Lower leg skin (tissue), 4 donors: ENCODE measurements around the gene HOXD9. TPM values are rescaled to one million over a fixed set of nuclear protein-coding genes. Genes with fewer than 3 reads are reported as not detected.

Experiments used
- DNase-seq, 2 donors: peaks; one replicate each; pipeline ENCODE4 v3.0.0-alpha.2; 2019; ENCODE audit warnings: low spot score in 2 of 2
- H3K4me3 ChIP-seq: fragments of 200-600 bp; sonication (generic); 2 replicates; pipeline ENCODE4 v1.5.1; 2017; ENCODE audit warnings: mild to moderate bottlenecking, low read depth; ENCODE audit not compliant: poor library complexity, severe bottlenecking
- POLR2A ChIP-seq, 2 donors: fragments of 450-650 bp; IDR thresholded peaks; one replicate each; pipeline ENCODE4 v1.6.1; 2016 to 2017; ENCODE audit warnings: antibody characterized with exemption in 2 of 2, mild to moderate bottlenecking in 1 of 2, moderate library complexity in 1 of 2
- WGBS, 2 donors: methylation state at CpG; one replicate each; pipeline ENCODE4 v1.1.5; 2018; 5-methylcytosine and 5-hydroxymethylcytosine counted together
- intact Hi-C: fragments of 100-400 bp; cut with DNase I; formaldehyde crosslinking; loops from one replicate; pipeline ENCODE4 v1.15.0; 2023; ENCODE audit warnings: low total_unique reads
- microRNA counts, 2 donors: library from miRNA; unstranded; fragments of <30 nt; microRNA quantifications; one replicate each; lab custom pipeline; 2016
- microRNA-seq, 2 donors: library from miRNA; unstranded; fragments of <30 nt; microRNA quantifications; one replicate each; pipeline ENCODE4, GENCODE V29; 2016; ENCODE audit warnings: borderline replicate concordance in 2 of 2, borderline number of aligned reads in 1 of 2
- total RNA-seq, 4 donors: library from RNA; depleted of rRNA; stranded (reverse); fragments of >200 nt; gene quantifications; one replicate each; pipeline ENCODE4 v1.1.0, GENCODE V29; 2016
- TF ChIP-seq, protein P1 (sequence below), 3 donors: fragments of 450-650 bp; IDR thresholded peaks; one replicate each; pipeline ENCODE4 v1.5.1; 2016; ENCODE audit warnings: antibody characterized with exemption in 3 of 3, mild to moderate bottlenecking in 3 of 3, moderate library complexity in 2 of 3

Gene HOXD9
- total RNA-seq, 4 donors from 2014 or later, result 0.89 to 5.3 (median 2.1) TPM

DNA sequence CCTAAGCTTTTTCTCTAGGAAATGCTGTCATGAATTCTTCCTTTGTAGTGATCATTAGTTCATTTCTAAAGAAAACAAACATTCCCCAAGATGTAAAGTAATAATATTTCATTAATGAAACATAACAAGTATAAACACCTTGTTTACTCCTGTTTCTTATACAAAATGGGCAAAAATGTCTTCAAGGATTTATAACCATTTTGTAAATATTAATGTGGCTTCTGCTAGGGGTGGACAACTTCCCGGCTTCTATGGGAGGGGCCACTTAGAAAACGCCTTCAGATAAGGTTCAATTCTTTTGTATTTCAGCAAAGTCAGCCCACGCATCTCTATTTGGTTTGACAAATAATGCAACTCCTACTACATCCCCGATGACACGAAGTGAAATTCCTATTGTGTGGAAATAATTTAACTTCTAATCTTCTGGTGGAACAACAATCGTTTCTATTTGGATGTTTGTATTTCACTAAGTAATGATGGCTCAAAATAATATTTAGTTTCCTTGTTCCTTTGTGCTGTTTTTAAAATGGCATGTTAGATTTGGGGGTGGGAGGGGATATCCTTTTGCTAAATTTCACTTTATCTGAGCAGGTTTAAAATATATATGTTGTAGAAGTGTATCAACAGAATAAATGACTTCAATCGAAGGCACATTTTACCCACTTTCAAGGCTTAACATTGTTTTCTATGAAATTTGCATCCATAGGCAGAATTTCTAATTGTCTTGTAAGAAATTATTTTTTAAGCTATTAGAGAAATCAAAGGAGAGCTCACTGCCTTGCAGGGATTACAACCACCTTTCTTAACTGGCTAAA lies 51.3 kb downstream of the HOXD9 start:
- intact Hi-C loops, result no loop called here
- TF ChIP-seq, protein P1, sequence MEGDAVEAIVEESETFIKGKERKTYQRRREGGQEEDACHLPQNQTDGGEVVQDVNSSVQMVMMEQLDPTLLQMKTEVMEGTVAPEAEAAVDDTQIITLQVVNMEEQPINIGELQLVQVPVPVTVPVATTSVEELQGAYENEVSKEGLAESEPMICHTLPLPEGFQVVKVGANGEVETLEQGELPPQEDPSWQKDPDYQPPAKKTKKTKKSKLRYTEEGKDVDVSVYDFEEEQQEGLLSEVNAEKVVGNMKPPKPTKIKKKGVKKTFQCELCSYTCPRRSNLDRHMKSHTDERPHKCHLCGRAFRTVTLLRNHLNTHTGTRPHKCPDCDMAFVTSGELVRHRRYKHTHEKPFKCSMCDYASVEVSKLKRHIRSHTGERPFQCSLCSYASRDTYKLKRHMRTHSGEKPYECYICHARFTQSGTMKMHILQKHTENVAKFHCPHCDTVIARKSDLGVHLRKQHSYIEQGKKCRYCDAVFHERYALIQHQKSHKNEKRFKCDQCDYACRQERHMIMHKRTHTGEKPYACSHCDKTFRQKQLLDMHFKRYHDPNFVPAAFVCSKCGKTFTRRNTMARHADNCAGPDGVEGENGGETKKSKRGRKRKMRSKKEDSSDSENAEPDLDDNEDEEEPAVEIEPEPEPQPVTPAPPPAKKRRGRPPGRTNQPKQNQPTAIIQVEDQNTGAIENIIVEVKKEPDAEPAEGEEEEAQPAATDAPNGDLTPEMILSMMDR (IDR thresholded peaks at IDR 0.05), result no peak
- no peak for TF ChIP-seq POLR2A (IDR thresholded peaks at IDR 0.05)
- no peak overlapping the region for H3K4me3 ChIP-seq
- no peak for DNase-seq
- 44 to 47% methylated on average over 7 of the region's 7 CpGs for WGBS, 2 donors

DNA sequence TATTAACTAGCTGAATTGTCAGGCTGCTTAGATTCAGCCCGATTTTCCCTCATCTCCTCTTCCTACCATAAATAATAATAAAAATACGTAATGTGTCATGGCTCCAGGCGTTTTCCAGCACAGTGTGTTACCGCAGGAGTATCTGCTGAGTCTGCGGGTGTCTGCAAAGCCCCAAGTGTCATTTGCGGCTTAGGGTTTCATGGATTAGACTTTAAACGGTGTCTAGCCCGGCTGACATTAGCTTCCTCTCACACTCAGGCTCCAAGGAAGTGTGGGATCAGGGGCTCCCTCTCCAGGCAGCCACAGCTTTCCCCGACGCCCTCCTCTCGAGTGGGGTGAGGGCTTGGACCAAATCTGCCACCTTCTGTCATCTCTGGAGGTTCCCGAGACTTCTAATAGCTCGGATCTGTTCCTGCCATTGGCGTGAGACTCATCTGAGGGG lies 51.9 kb downstream of the HOXD9 start:
- intact Hi-C loops, result no loop called here
- WGBS, 2 donors, result 29 to 32% methylated on average over 14 of the region's 14 CpGs
- no peak for DNase-seq
- no peak overlapping the region for H3K4me3 ChIP-seq
- TF ChIP-seq, protein P1 (IDR thresholded peaks at IDR 0.05), result no peak
- no peak for TF ChIP-seq POLR2A (IDR thresholded peaks at IDR 0.05)

MicroRNA genes within 50 kb of the gene (microRNA counts, 767-probe panel; counts per million panel counts)
- microRNA hsa-miR-10b-5p (lab: Ali Mortazavi, UCI), result 7,460 to 8,960 counts per million in 2 donors

Small RNAs within 50 kb of the gene (microRNA-seq; reads per million reads assigned to microRNA genes)
- 16,482 to 21,426 reads per million in 2 donors for gene MIR10B

Other genes starting within 250 kb of the HOXD9 start
- gene LNPK, start 120.5 kb upstream of the HOXD9 start, total RNA-seq, result 10 to 100 TPM; 19.0 to 26.5 (median 22.1) TPM
- not detected for gene EVX2, start 38.8 kb upstream of the HOXD9 start, total RNA-seq
- gene HOXD13, start 30.0 kb upstream of the HOXD9 start, total RNA-seq, result under 1 TPM in 1 of 4 donors, not detected in 3; 0.10 TPM
- gene HOXD12, start 22.9 kb upstream of the HOXD9 start, total RNA-seq, result under 1 TPM in 1 of 4 donors, not detected in 3; 0.27 TPM
- under 1 TPM in 1 of 4 donors, not detected in 3; 0.23 TPM for gene HOXD11, start 15.4 kb upstream of the HOXD9 start, total RNA-seq
- gene HOXD10, start 5.9 kb upstream of the HOXD9 start, total RNA-seq, result 1 to 10 TPM in 2 of 4 donors, under 1 TPM in 1, not detected in 1; 0.29 to 3.1 (median 1.4) TPM
- 1 to 10 TPM; 2.4 to 8.9 (median 6.0) TPM for gene HOXD8, start 7.0 kb downstream of the HOXD9 start, total RNA-seq
- 1 to 10 TPM in 2 of 4 donors, not detected in 2; 2.2 to 2.6 TPM for gene HOXD4, start 28.8 kb downstream of the HOXD9 start, total RNA-seq
- 1 to 10 TPM in 2 of 4 donors, under 1 TPM in 1, not detected in 1; 0.56 to 3.1 (median 1.7) TPM for gene HOXD3, start 34.6 kb downstream of the HOXD9 start, total RNA-seq
- under 1 TPM in 3 of 4 donors, not detected in 1; 0.23 to 0.55 (median 0.27) TPM for gene HOXD1, start 65.9 kb downstream of the HOXD9 start, total RNA-seq
- gene MTX2, start 146.7 kb downstream of the HOXD9 start, total RNA-seq, result 10 to 100 TPM; 27.1 to 33.3 (median 29.1) TPM